A172 (cell line): ENCODE measurements around the gene TMEM242. TPM values are rescaled to one million over a fixed set of nuclear protein-coding genes. Genes with fewer than 3 reads are reported as not detected.

ENCODE experiments used
- DNase-seq: peaks from one replicate; pipeline ENCODE4 v3.0.0-alpha.2; 2015; ENCODE audit warnings: low spot score
- total RNA-seq: library from RNA; depleted of rRNA; stranded (reverse); fragments of >200 nt; shearing (Covaris generic); gene quantifications from 2 replicates; pipeline ENCODE4 v1.2.3, GENCODE V29; 2014

TMEM242 gene
- total RNA-seq, 1 experiment from 2014 or later: 2.8 TPM

GRCh38 chr6:157270916-157271315, 52.4 kb downstream of the TMEM242 start:
- DNase-seq: no peak

- DNase-seq: no peak
Observed at GRCh38 chr6:157270308-157270707, 53.0 kb downstream of the TMEM242 start.

- no peak for DNase-seq
Observed at GRCh38 chr6:157269261-157269794, 54.0 kb downstream of the TMEM242 start.

- DNase-seq: no peak
Observed at GRCh38 chr6:157268835-157269234, 54.5 kb downstream of the TMEM242 start.

- DNase-seq: no peak
Observed at GRCh38 chr6:157268396-157268795, 54.9 kb downstream of the TMEM242 start.

GRCh38 chr6:157267654-157268053, 55.7 kb downstream of the TMEM242 start:
- no peak for DNase-seq

- no peak for DNase-seq
Observed at GRCh38 chr6:157267109-157267611, 56.2 kb downstream of the TMEM242 start.

- DNase-seq: no peak
Observed at GRCh38 chr6:157266274-157267101, 56.8 kb downstream of the TMEM242 start.

- no peak for DNase-seq
Observed at GRCh38 chr6:157265635-157266034, 57.7 kb downstream of the TMEM242 start.

GRCh38 chr6:157265186-157265585, 58.1 kb downstream of the TMEM242 start:
- DNase-seq: no peak

- DNase-seq: no peak
Observed at GRCh38 chr6:157264701-157265100, 58.6 kb downstream of the TMEM242 start.

- DNase-seq: no peak
Observed at GRCh38 chr6:157263881-157264397, 59.4 kb downstream of the TMEM242 start.

GRCh38 chr6:157263146-157263545, 60.2 kb downstream of the TMEM242 start:
- no peak for DNase-seq

- DNase-seq: no peak
Observed at GRCh38 chr6:157261606-157262005, 61.7 kb downstream of the TMEM242 start.

GRCh38 chr6:157260735-157261410, 62.4 kb downstream of the TMEM242 start:
- no peak for DNase-seq

- no peak for DNase-seq
Observed at GRCh38 chr6:157259443-157259842, 63.9 kb downstream of the TMEM242 start.

- DNase-seq: no peak
Observed at GRCh38 chr6:157258878-157259277, 64.4 kb downstream of the TMEM242 start.

- DNase-seq: no peak
Observed at GRCh38 chr6:157255079-157255478, 68.2 kb downstream of the TMEM242 start.

- DNase-seq: no peak
Observed at GRCh38 chr6:157254538-157254937, 68.8 kb downstream of the TMEM242 start.

GRCh38 chr6:157253699-157254098, 69.6 kb downstream of the TMEM242 start:
- no peak for DNase-seq

- DNase-seq: no peak
Observed at GRCh38 chr6:157253017-157253416, 70.3 kb downstream of the TMEM242 start.

- DNase-seq: no peak
Observed at GRCh38 chr6:157251586-157252247, 71.6 kb downstream of the TMEM242 start.
